Activated CD8-positive, alpha-beta T cell treated with anti-CD3 and anti-CD28 coated beads for 36 hours (primary cell): ENCODE data around the gene OBSCN. TPM values are rescaled to one million over a fixed set of nuclear protein-coding genes. Genes with fewer than 3 reads are reported as not detected.
"Not testable (repeated sequence)": the region's sequence is repeated elsewhere in the genome, so short reads cannot be mapped to it uniquely, and the experiment has no call there.

Experiments
- ATAC-seq: fragments of 200-7000 bp; cut with Tn5 transposase; one replicate; pipeline ENCODE4 v1.10.0; 2021; ENCODE audit warnings: mild to moderate bottlenecking, moderate library complexity
- CTCF ChIA-PET: fragments of 350-600 bp; sonication (Branson Sonifier 250); formaldehyde crosslinking; loops from one replicate; lab custom pipeline; 2021; ENCODE audit warnings: antibody characterized with exemption; lab: Charles Lee
- POLR2A ChIA-PET: fragments of 350-600 bp; sonication (Branson Sonifier 250); formaldehyde crosslinking; loops from one replicate; lab custom pipeline; 2021; ENCODE audit warnings: antibody characterized with exemption; lab: Charles Lee
- DNase-seq: peaks from one replicate; pipeline ENCODE4 v3.0.0-alpha.2; 2020
- H3K27ac Mint-ChIP-seq: one replicate; pipeline ENCODE4 v1.8.0; 2021; ENCODE audit warnings: mild to moderate bottlenecking, mixed read lengths
- H3K27me3 Mint-ChIP-seq: one replicate; pipeline ENCODE4 v1.8.0; 2021; ENCODE audit warnings: mixed read lengths
- H3K36me3 Mint-ChIP-seq: one replicate; pipeline ENCODE4 v1.8.0; 2021; ENCODE audit warnings: low read depth, mixed read lengths
- H3K4me1 Mint-ChIP-seq: one replicate; pipeline ENCODE4 v1.8.0; 2021; ENCODE audit warnings: low read depth, mixed read lengths
- H3K4me3 Mint-ChIP-seq: one replicate; pipeline ENCODE4 v1.8.0; 2021; ENCODE audit warnings: mild to moderate bottlenecking, moderate library complexity, mixed read lengths
- H3K9me3 Mint-ChIP-seq: one replicate; pipeline ENCODE4 v1.8.0; 2021; ENCODE audit warnings: mixed read lengths
- intact Hi-C: fragments of 100-400 bp; cut with micrococcal nuclease; formaldehyde crosslinking; loops from one replicate; pipeline ENCODE4 v1.10.0; 2022
- total RNA-seq, 2 experiments: library from RNA; stranded (reverse); gene quantifications; one replicate each; pipeline ENCODE4 v1.2.3, GENCODE V29; 2021
- TF ChIP-seq, protein P1 (sequence below): fragments of 200-600 bp; IDR thresholded peaks from one replicate; pipeline ENCODE4 v1.8.0; 2022; ENCODE audit warnings: antibody characterized with exemption, mild to moderate bottlenecking

The OBSCN gene
- total RNA-seq, 2 experiments from 2014 or later = 21.6 to 23.7 TPM

DNA sequence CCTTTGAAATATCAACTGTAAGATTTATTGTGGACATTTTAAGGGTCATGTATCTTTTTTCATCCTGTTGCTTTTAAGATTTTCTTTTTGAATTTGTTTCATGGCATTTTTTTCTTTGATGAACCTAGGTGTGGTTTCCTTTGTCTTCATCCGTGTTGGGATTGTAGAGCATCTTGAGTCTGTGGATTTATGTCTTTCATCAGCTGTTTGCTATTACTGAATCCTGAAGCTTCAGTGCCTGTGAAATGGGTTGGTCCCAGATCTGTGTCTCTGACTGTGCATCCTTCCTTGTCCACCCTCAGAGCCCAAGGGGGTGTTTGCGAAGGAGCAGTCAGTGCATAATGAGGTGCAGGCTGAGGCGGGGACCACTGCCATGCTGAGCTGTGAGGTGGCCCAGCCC lies 37.3 kb downstream of the OBSCN start:
- no peak overlapping the region for H3K27ac Mint-ChIP-seq
- CTCF ChIA-PET = interaction anchor here (1.1 to 1.4 kb wide), 2 partner anchors 114 kb away, joined by 3 to 4 read pairs; no protein-coding TSS in a partner anchor
- no peak for ATAC-seq

DNA sequence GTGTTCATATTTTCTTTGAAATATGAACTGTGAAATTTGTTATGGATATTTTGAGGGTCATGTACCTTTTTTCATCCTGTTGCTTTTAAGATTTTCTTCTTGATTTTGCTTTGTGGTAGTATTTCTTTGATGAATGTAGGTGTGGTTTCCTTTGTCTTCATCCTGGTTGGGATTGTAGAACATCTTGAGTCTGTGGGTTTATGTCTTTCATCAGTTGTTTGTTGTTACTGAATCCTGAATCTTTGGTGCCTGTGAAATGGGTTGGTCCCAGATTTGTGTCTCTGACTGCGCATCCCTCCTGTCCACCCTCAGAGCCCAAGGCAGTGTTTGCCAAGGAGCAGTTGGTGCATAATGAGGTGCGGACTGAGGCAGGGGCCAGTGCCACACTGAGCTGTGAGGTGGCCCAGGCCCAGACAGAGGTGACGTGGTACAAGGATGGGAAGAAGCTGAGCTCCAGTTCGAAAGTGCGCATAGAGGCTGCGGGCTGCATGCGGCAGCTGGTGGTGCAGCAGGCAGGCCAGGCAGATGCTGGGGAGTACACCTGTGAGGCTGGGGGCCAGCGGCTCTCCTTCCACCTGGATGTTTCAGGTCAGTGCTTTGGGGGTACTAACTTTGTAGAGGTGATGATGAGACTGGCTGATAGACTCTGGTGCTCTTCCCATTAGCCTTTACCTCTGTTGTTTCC lies 38.5 kb downstream of the OBSCN start:
- H3K27me3 Mint-ChIP-seq = no peaks in the 10 kb centered on the region
- CTCF ChIA-PET = interaction anchor here (1.1 kb wide), 1 partner anchor 116 kb away, joined by 3 read pairs; no protein-coding TSS in a partner anchor
- no peak overlapping the region for H3K27ac Mint-ChIP-seq

More for the DNA sequence above, 37.3 kb downstream of the OBSCN start:
- TF ChIP-seq, protein P1, sequence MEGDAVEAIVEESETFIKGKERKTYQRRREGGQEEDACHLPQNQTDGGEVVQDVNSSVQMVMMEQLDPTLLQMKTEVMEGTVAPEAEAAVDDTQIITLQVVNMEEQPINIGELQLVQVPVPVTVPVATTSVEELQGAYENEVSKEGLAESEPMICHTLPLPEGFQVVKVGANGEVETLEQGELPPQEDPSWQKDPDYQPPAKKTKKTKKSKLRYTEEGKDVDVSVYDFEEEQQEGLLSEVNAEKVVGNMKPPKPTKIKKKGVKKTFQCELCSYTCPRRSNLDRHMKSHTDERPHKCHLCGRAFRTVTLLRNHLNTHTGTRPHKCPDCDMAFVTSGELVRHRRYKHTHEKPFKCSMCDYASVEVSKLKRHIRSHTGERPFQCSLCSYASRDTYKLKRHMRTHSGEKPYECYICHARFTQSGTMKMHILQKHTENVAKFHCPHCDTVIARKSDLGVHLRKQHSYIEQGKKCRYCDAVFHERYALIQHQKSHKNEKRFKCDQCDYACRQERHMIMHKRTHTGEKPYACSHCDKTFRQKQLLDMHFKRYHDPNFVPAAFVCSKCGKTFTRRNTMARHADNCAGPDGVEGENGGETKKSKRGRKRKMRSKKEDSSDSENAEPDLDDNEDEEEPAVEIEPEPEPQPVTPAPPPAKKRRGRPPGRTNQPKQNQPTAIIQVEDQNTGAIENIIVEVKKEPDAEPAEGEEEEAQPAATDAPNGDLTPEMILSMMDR = no peak
- POLR2A ChIA-PET = interaction anchor here (1.0 kb wide), 1 partner anchor 11 kb away, joined by 3 read pairs; no protein-coding TSS in a partner anchor
- H3K9me3 Mint-ChIP-seq = peaks cover 52% of the 10 kb centered on the region
- peaks cover 6% of the 10 kb centered on the region for H3K4me1 Mint-ChIP-seq
- peaks cover 80% of the 10 kb centered on the region for H3K36me3 Mint-ChIP-seq
- intact Hi-C loops = no loop called here
- no peak overlapping the region for H3K4me3 Mint-ChIP-seq
- no peaks in the 10 kb centered on the region for H3K27me3 Mint-ChIP-seq
- no peak for DNase-seq

DNA sequence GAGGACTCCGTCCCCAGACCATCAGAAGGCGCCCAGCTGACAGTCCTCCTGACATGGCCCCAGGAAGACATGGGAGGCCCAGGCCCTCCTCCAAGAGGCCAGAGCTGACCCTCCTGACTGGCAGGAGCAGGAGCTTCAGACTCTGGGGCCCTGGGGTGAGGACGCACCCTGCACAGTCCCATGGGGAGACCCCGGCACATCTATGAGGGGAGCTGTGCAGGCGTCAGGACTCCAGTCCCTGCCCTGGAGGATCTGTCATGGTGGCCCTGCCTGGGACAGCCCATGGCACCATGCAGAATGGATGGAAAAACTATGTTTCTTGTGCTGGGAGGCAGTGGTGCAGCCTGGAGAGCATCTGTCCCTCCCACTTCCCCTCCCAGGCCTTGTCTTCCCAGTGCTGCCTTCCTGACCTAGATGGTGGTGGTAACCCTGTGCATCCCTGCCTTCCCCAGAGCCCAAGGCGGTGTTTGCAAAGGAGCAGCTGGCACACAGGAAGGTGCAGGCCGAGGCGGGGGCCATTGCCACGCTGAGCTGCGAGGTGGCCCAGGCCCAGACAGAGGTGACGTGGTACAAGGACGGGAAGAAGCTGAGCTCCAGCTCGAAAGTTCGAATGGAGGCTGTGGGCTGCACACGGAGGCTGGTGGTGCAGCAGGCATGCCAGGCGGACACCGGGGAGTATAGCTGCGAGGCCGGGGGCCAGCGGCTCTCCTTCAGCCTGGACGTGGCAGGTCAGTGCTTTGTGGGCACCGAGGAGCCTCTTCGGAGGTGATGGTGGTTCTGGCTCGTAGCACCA lies 41.9 kb downstream of the OBSCN start:
- H3K9me3 Mint-ChIP-seq = peaks cover 16% of the 10 kb centered on the region
- H3K36me3 Mint-ChIP-seq = peaks cover 52% of the 10 kb centered on the region

More for the DNA sequence above, 38.5 kb downstream of the OBSCN start:
- intact Hi-C loops = no loop called here
- ATAC-seq = no peak
- Mint-ChIP-seq H3K4me3 (no peak overlapping the region), H3K4me1 (peaks cover 6% of the 10 kb centered on the region), H3K36me3 (peaks cover 73% of the 10 kb centered on the region), H3K9me3 (peaks cover 41% of the 10 kb centered on the region)
- POLR2A ChIA-PET = no interaction called here
- no peak for DNase-seq
- TF ChIP-seq, protein P1 = no peak

DNA sequence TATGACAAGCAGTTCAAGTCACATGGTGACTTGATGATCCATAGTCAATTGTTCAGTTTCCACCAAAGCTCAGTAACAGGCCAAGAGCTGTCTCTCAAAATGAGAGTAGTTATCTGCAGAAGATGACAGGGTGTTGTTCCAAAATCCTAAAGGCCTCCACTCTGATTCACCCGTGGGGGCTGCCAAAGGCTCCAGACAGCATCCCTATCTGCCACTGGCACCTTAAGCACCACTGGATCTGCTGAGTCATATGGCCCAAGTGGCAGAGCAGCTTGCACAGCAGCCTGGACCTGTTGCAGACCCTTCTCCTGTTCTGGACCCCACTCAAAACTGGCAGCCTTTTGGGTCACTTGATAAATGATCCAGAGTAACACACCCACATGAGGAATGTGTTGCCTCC lies 44.6 kb downstream of the OBSCN start:
- H3K4me3 Mint-ChIP-seq, H3K27me3 Mint-ChIP-seq, DNase-seq, intact Hi-C loops, ATAC-seq, H3K27ac Mint-ChIP-seq, CTCF ChIA-PET, H3K4me1 Mint-ChIP-seq, H3K9me3 Mint-ChIP-seq, POLR2A ChIA-PET: not testable (repeated sequence)
- peaks cover 36% of the 10 kb centered on the region for H3K36me3 Mint-ChIP-seq

More for the DNA sequence above, 41.9 kb downstream of the OBSCN start:
- intact Hi-C loops = no loop called here
- Mint-ChIP-seq H3K4me3 (no peak overlapping the region), H3K27me3 (no peaks in the 10 kb centered on the region), H3K27ac (no peak overlapping the region), H3K4me1 (peaks cover 6% of the 10 kb centered on the region)
- no peak for ATAC-seq
- ChIA-PET POLR2A (interaction anchor here (1.1 kb wide), 1 partner anchor 39 kb away, joined by 3 read pairs; no protein-coding TSS in a partner anchor), CTCF (no interaction called here)
- TF ChIP-seq, protein P1 = no peak
- DNase-seq = no peak

DNA sequence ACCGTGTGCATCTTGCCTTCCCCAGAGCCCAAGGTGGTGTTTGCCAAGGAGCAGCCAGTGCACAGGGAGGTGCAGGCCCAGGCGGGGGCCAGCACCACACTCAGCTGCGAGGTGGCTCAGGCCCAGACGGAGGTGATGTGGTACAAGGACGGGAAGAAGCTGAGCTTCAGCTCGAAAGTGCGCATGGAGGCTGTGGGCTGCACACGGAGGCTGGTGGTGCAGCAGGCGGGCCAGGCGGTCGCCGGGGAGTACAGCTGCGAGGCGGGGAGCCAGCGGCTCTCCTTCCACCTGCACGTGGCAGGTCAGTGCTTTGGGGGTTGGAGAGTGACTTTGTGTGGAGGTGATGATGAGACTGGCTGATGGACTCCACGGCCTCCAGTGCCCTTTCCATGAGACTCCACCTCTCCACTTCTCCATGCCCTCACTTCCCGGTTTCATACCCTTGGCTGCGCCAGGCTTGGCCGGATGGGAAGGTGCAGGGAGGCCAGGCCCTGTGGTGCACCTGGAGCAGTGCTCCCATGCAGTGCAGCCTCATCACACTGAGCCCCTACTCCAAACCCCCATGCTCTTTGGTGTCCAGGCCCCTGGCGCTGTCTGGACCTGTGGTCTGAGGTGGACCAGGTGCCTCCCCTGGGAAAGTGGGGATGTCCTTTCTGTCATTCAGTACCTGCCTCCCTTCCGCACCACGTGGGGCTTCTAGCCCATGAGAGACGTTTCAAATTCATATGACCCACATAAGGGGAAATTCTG lies 49.0 kb downstream of the OBSCN start:
- intact Hi-C loops = no loop called here
- ChIA-PET POLR2A (no interaction called here), CTCF (interaction anchor here (0.7 kb wide), 1 partner anchor 256 kb away, joined by 3 read pairs; no protein-coding TSS in a partner anchor)
- Mint-ChIP-seq H3K27me3 (no peaks in the 10 kb centered on the region), H3K27ac (no peak overlapping the region), H3K9me3 (peaks cover 5% of the 10 kb centered on the region), H3K4me1 (no peaks in the 10 kb centered on the region), H3K4me3 (no peak overlapping the region), H3K36me3 (peaks cover 35% of the 10 kb centered on the region)
- ATAC-seq (no peak), DNase-seq (no peak)
- TF ChIP-seq, protein P1 = no peak
